ENCODE data around the gene ARHGAP21. TPM values are rescaled to one million over a fixed set of nuclear protein-coding genes. Genes with fewer than 3 reads are reported as not detected.

The ARHGAP21 gene
- total RNA-seq, 1 donor from 2014 or later = 69.7 TPM

DNA sequence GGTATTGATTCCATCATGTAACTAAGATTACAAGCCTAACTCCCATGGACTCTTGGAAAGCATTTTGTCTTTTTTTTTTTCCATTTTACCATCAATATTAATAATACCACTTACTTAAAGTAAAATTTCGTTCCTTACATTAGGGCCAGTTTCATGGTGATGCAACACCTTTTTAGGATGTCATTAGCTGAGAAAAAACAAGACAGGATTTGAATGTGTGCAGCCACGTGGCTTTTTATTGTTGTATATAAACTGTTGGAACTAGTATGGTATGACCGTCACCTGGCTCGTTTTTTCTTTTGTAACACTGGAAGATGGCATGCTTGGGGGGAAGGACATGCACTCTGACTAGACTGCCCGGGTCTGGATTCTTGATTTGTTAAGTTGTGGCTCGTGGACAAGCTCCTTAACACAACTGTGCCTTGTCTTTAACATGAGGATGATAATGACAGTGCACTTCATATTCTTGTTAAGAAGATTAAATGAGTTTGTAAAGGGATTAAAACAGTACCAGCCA lies 42.1 kb downstream of the ARHGAP21 start:
- H3K27me3 Mint-ChIP-seq = no peaks in the 10 kb centered on the region
- peaks cover 8% of the 10 kb centered on the region for H3K36me3 Mint-ChIP-seq
- no peak overlapping the region for H3K4me3 Mint-ChIP-seq
- no peak overlapping the region for H3K27ac Mint-ChIP-seq
- no peak for DNase-seq (ENCODE audit: extremely low spot score, unreplicated experiment)
- peaks cover 10% of the 10 kb centered on the region for H3K4me1 Mint-ChIP-seq (ENCODE audit: unreplicated experiment)
- no peaks in the 10 kb centered on the region for H3K9me3 Mint-ChIP-seq
- TF ChIP-seq CTCF (conservative IDR thresholded peaks at IDR 0.05) = no peak

DNA sequence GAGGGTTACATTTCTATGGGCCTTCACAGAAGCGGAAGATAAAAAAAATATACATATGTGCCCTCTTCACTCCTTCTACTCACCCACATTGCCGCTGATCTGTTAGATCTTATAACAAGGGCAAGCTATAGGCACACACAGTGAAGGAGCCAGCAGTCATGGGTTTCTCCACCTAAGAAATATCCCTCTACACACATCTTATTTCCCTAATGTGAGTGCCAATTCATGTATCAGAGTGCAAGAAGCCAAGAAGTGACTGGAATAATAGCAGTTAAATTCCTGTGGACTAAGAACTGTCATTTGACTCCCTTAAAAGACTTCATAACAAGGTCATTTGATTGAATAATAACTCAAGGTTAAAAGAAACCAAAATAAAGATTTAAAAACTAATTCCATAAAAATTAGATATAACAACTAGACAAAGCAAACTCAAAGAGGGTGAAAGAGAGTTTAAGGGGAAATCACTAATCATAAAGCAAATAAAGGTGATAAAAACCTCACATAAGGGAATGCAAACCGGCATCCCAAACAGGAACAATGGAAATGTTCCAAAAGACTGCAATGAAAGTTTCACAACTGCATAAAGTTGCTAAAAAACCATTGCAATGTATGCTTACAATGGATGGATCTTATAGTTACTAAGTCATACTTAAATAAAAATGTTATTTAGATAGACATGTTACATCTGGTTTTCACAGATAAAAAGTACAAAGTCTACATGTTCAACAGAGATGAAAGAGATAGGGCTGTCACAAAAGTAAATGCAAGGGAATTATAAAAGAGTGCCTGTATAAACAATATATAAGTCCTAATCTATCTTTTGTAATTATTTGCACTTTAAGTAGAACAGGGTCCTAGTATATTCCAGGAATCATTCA lies 42.8 kb downstream of the ARHGAP21 start:
- no peaks in the 10 kb centered on the region for H3K27me3 Mint-ChIP-seq
- H3K9me3 Mint-ChIP-seq = no peaks in the 10 kb centered on the region
- no peak for TF ChIP-seq CTCF (conservative IDR thresholded peaks at IDR 0.05)
- H3K4me1 Mint-ChIP-seq (ENCODE audit: unreplicated experiment) = peaks cover 10% of the 10 kb centered on the region
- H3K4me3 Mint-ChIP-seq = no peak overlapping the region
- no peak overlapping the region for H3K27ac Mint-ChIP-seq
- DNase-seq (ENCODE audit: extremely low spot score, unreplicated experiment) = no peak
- H3K36me3 Mint-ChIP-seq = peaks cover 8% of the 10 kb centered on the region

DNA sequence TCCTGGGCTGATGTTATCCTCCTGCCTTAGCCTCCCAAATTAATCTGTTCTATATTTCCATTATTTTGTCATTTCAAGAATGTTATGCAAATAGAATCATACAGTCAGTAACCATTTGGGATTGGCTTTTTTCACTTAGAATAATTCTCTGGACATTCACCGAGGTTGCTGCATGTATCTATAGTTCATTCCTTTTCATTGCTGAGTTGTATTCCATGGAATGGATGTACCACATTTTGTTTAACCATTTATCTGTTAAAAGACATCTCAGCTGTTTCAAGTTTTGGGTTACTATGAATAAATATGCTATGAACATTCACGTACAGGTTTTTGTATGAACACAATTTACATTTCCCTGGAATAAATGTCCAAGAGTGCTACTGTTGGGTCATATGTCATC lies 44.9 kb downstream of the ARHGAP21 start:
- Mint-ChIP-seq H3K27ac (no peak overlapping the region), H3K36me3 (peaks cover 8% of the 10 kb centered on the region), H3K9me3 (no peaks in the 10 kb centered on the region), H3K4me3 (no peak overlapping the region), H3K27me3 (no peaks in the 10 kb centered on the region), H3K4me1 (ENCODE audit: unreplicated experiment) (peaks cover 10% of the 10 kb centered on the region)
- DNase-seq (ENCODE audit: extremely low spot score, unreplicated experiment) = no peak
- no peak for TF ChIP-seq CTCF (conservative IDR thresholded peaks at IDR 0.05)

DNA sequence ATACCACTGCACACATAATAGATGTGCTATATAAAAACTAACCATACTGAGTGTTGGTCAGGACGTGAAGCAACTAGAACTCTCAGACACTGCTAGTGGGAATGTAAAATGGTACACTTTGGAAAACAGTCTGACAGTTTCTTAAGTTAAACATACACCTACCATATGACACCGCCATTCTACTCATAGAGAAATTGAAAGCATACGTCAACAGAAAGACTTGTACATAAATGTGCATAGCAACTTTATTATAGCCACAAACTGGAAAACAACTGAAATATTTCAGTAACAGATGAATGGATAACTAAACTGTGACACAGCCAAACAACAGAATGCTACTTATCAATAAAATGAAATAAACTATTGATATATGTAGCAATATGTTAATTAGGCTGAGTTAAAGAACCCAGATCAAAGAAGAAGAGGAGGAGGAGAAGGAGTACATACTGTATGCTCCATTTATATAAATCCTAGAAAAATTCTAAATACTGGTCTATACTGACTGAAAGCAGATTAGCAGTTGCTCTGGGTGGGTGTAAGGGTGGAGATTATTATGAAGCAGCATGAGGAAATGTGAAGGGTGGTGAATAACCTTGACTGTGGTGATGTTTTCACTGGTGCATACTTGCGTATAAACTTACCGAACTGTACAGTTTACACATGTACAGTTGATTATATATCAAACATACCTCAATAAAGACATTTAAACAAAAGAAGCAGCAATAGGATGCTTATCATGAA lies 48.6 kb downstream of the ARHGAP21 start:
- Mint-ChIP-seq H3K9me3 (no peaks in the 10 kb centered on the region), H3K27me3 (no peaks in the 10 kb centered on the region), H3K36me3 (peaks cover 16% of the 10 kb centered on the region), H3K27ac (no peak overlapping the region), H3K4me3 (no peak overlapping the region), H3K4me1 (ENCODE audit: unreplicated experiment) (peaks cover 8% of the 10 kb centered on the region)
- TF ChIP-seq CTCF (conservative IDR thresholded peaks at IDR 0.05) = no peak
- no peak for DNase-seq (ENCODE audit: extremely low spot score, unreplicated experiment)

DNA sequence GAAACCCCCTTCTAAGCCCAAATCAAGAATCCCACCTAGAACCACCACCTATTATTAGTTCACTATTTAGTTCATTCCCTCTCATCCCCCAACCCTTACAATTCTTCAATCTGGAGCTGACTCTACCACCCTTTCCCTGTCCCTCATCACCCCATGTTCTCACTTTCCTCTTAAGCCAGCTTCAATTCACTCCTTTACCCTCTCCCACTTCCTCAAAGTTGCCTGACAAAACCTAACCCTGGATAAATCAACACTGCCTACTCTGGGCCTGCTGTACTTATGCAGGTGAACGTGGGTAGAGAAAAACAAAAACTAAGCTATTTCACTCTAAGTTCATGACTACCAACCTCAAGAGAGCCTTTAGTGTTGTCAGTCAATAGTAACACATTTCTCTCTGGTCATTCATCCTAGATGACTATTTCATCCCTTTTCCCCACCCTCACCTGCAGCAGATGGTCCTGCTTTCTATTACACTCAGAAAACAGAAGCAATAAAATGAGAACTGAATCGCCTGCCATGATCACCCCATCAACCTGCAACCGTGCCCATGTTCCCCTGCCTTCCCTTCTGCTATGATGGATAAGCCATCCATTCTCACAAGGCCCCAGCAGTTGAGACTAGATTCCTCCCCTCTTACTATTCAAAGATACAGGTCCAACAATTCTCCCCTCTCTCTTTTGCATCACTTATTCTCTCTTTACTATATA lies 52.6 kb downstream of the ARHGAP21 start:
- H3K27ac Mint-ChIP-seq = no peak overlapping the region
- no peak for TF ChIP-seq CTCF (conservative IDR thresholded peaks at IDR 0.05)

More for the DNA sequence above, 52.6 kb downstream of the ARHGAP21 start:
- Mint-ChIP-seq H3K4me3 (no peak overlapping the region), H3K36me3 (peaks cover 16% of the 10 kb centered on the region), H3K27me3 (no peaks in the 10 kb centered on the region), H3K9me3 (no peaks in the 10 kb centered on the region), H3K4me1 (ENCODE audit: unreplicated experiment) (peaks cover 8% of the 10 kb centered on the region)
- no peak for DNase-seq (ENCODE audit: extremely low spot score, unreplicated experiment)
